ENCODE data around the gene KLF13.

The KLF13 gene

GRCh38 chr15:31300208-31300661 is 26.4 kb upstream of the KLF13 start:
- no peak for DNase-seq (ENCODE audit: low read depth in 2 of 2)

GRCh38 chr15:31300981-31301672 is 25.5 kb upstream of the KLF13 start:
- DNase-seq (ENCODE audit: low read depth in 2 of 2): no peak

- no peak for DNase-seq (ENCODE audit: low read depth in 2 of 2)
Observed at GRCh38 chr15:31301673-31301990, 25.0 kb upstream of the KLF13 start.

GRCh38 chr15:31302029-31302657 is 24.5 kb upstream of the KLF13 start:
- DNase-seq (ENCODE audit: low read depth in 2 of 2): no peak

GRCh38 chr15:31302778-31303725 is 23.6 kb upstream of the KLF13 start:
- no peak for DNase-seq (ENCODE audit: low read depth in 2 of 2)

GRCh38 chr15:31303726-31304648 is 22.6 kb upstream of the KLF13 start:
- DNase-seq (ENCODE audit: low read depth in 2 of 2): no peak

- DNase-seq (ENCODE audit: low read depth in 2 of 2): no peak
Observed at GRCh38 chr15:31304751-31305365, 21.8 kb upstream of the KLF13 start.

GRCh38 chr15:31305375-31305774 is 21.3 kb upstream of the KLF13 start:
- no peak for DNase-seq (ENCODE audit: low read depth in 2 of 2)

GRCh38 chr15:31305796-31306425 is 20.7 kb upstream of the KLF13 start:
- DNase-seq (ENCODE audit: low read depth in 2 of 2): no peak

GRCh38 chr15:31306426-31307269 is 20.0 kb upstream of the KLF13 start:
- no peak for DNase-seq (ENCODE audit: low read depth in 2 of 2)

GRCh38 chr15:31307270-31308184 is 19.1 kb upstream of the KLF13 start:
- DNase-seq (ENCODE audit: low read depth in 2 of 2): no peak

- DNase-seq (ENCODE audit: low read depth in 2 of 2): no peak
Observed at GRCh38 chr15:31308185-31308639, 18.4 kb upstream of the KLF13 start.

GRCh38 chr15:31309893-31310606 is 16.6 kb upstream of the KLF13 start:
- DNase-seq (ENCODE audit: low read depth in 2 of 2): no peak

GRCh38 chr15:31311735-31312619 is 14.7 kb upstream of the KLF13 start:
- DNase-seq (ENCODE audit: low read depth in 2 of 2): no peak

- DNase-seq (ENCODE audit: low read depth in 2 of 2): no peak
Observed at GRCh38 chr15:31313223-31313622, 13.4 kb upstream of the KLF13 start.

GRCh38 chr15:31314380-31314779 is 12.3 kb upstream of the KLF13 start:
- no peak for DNase-seq (ENCODE audit: low read depth in 2 of 2)
